NCI-H2107 (cell line): ENCODE results near the gene MZB1.
"Not testable (repeated sequence)": the region's sequence is repeated elsewhere in the genome, so short reads cannot be mapped to it uniquely, and the experiment has no call there.

Experiments
- DNase-seq: peaks from one replicate; lab custom pipeline; 2025; lab: John Stamatoyannopoulos, UW

MZB1 gene

GRCh38 chr5:139374909-139375308 lies 14.8 kb downstream of the MZB1 start:
- DNase-seq: no peak

GRCh38 chr5:139371482-139372435 lies 18.0 kb downstream of the MZB1 start:
- DNase-seq: no peak

GRCh38 chr5:139369181-139369580 lies 20.5 kb downstream of the MZB1 start:
- DNase-seq: no peak

GRCh38 chr5:139368613-139369012 lies 21.1 kb downstream of the MZB1 start:
- DNase-seq: no peak

- no peak for DNase-seq
Measured at GRCh38 chr5:139364466-139364865, 25.2 kb downstream of the MZB1 start.

GRCh38 chr5:139363937-139364336 lies 25.8 kb downstream of the MZB1 start:
- no peak for DNase-seq

GRCh38 chr5:139361835-139362429 lies 27.8 kb downstream of the MZB1 start:
- DNase-seq: no peak

GRCh38 chr5:139360384-139360783 lies 29.3 kb downstream of the MZB1 start:
- DNase-seq: no peak

- no peak for DNase-seq
Measured at GRCh38 chr5:139358064-139358463, 31.6 kb downstream of the MZB1 start.

- not testable (repeated sequence) for DNase-seq
Measured at GRCh38 chr5:139355900-139356299, 33.8 kb downstream of the MZB1 start.

- no peak for DNase-seq
Measured at GRCh38 chr5:139354186-139354585, 35.5 kb downstream of the MZB1 start.

- not testable (repeated sequence) for DNase-seq
Measured at GRCh38 chr5:139347863-139348262, 41.9 kb downstream of the MZB1 start.

- DNase-seq: not testable (repeated sequence)
Measured at GRCh38 chr5:139345442-139345841, 44.3 kb downstream of the MZB1 start.

GRCh38 chr5:139344177-139344576 lies 45.5 kb downstream of the MZB1 start:
- no peak for DNase-seq

- no peak for DNase-seq
Measured at GRCh38 chr5:139343476-139343875, 46.2 kb downstream of the MZB1 start.

GRCh38 chr5:139342423-139342723 lies 47.3 kb downstream of the MZB1 start:
- DNase-seq: no peak

GRCh38 chr5:139341689-139342422 lies 47.9 kb downstream of the MZB1 start, which contains the start of gene PAIP2:
Gene PAIP2, plus strand, starts transcription at chr5:139341854. Its CDS starts 21,931 bp downstream, at chr5:139363785.
- DNase-seq: peak; percentile 82

GRCh38 chr5:139341187-139341688 lies 48.5 kb downstream of the MZB1 start:
- DNase-seq: no peak

- no peak for DNase-seq
Measured at GRCh38 chr5:139340051-139340450, 49.7 kb downstream of the MZB1 start.
